ENCODE measurements around the gene HS3ST2.

Gene HS3ST2

GRCh38 chr16:22813948-22814710 is at the start of gene HS3ST2:
TSS of gene HS3ST2 (plus strand) at chr16:22814162. CDS start at chr16:22814611, 449 bp downstream.
- H3K4me1 ChIP-seq (ENCODE audit: control insufficient read depth, low read length): no peaks in the 10 kb centered on the region
- H3K9me2 ChIP-seq (replicated peaks; ENCODE audit: control insufficient read depth, low read length): no peaks in the 10 kb centered on the region
- no peak within 1 kb of the TSS for H3K4me2 ChIP-seq (ENCODE audit: low read length)
- H3F3A ChIP-seq (ENCODE audit: control insufficient read depth, insufficient read depth): no peaks in the 10 kb centered on the region
- no peaks in the 10 kb centered on the region for H4K20me1 ChIP-seq (ENCODE audit: control insufficient read depth, insufficient read depth, low read depth, low read length)
- no peak within 1 kb of the TSS for H3K4me3 ChIP-seq (ENCODE audit: low read length)
- H3K9me3 ChIP-seq (ENCODE audit: control insufficient read depth, insufficient read depth, low read length): no peaks in the 10 kb centered on the region
- no peaks in the 10 kb centered on the region for H3K36me3 ChIP-seq (ENCODE audit: control insufficient read depth, low read length)
- TF ChIP-seq EZH2phosphoT487 (IDR thresholded peaks at IDR 0.05; ENCODE audit: borderline replicate concordance, low read length): no peak
- no peak for TF ChIP-seq CTCF (IDR thresholded peaks at IDR 0.05; ENCODE audit: low read depth, low read length, poor library complexity, severe bottlenecking)
- H3K27me3 ChIP-seq (ENCODE audit: control insufficient read depth, low read length): no peaks in the 10 kb centered on the region
- H3K27ac ChIP-seq (ENCODE audit: low read depth, low read length): no peak within 1 kb of the TSS
- H3K79me2 ChIP-seq (ENCODE audit: control insufficient read depth, low read length): no peaks in the 10 kb centered on the region

GRCh38 chr16:22764662-22765327 is 49.2 kb upstream of the HS3ST2 start:
- no peaks in the 10 kb centered on the region for H3K9me2 ChIP-seq (replicated peaks; ENCODE audit: control insufficient read depth, low read length)

GRCh38 chr16:22765479-22765878 is 48.5 kb upstream of the HS3ST2 start:
- Histone ChIP-seq H3K79me2 (ENCODE audit: control insufficient read depth, low read length) (no peaks in the 10 kb centered on the region), H3F3A (ENCODE audit: control insufficient read depth, insufficient read depth) (no peaks in the 10 kb centered on the region), H3K4me1 (ENCODE audit: control insufficient read depth, low read length) (no peaks in the 10 kb centered on the region), H3K27ac (ENCODE audit: low read depth, low read length) (no peak overlapping the region), H3K4me3 (ENCODE audit: low read length) (no peak overlapping the region), H3K9me3 (ENCODE audit: control insufficient read depth, insufficient read depth, low read length) (no peaks in the 10 kb centered on the region), H3K9me2 (replicated peaks; ENCODE audit: control insufficient read depth, low read length) (no peaks in the 10 kb centered on the region), H4K20me1 (ENCODE audit: control insufficient read depth, insufficient read depth, low read depth, low read length) (no peaks in the 10 kb centered on the region), H3K4me2 (ENCODE audit: low read length) (no peak overlapping the region), H3K36me3 (ENCODE audit: control insufficient read depth, low read length) (no peaks in the 10 kb centered on the region), H3K27me3 (ENCODE audit: control insufficient read depth, low read length) (no peaks in the 10 kb centered on the region)
- TF ChIP-seq EZH2phosphoT487 (IDR thresholded peaks at IDR 0.05; ENCODE audit: borderline replicate concordance, low read length) (no peak), CTCF (IDR thresholded peaks at IDR 0.05; ENCODE audit: low read depth, low read length, poor library complexity, severe bottlenecking) (no peak)

More at GRCh38 chr16:22764662-22765327, 49.2 kb upstream of the HS3ST2 start:
- no peak for TF ChIP-seq EZH2phosphoT487 (IDR thresholded peaks at IDR 0.05; ENCODE audit: borderline replicate concordance, low read length)
- TF ChIP-seq CTCF (IDR thresholded peaks at IDR 0.05; ENCODE audit: low read depth, low read length, poor library complexity, severe bottlenecking): no peak
- Histone ChIP-seq H3K27me3 (ENCODE audit: control insufficient read depth, low read length) (no peaks in the 10 kb centered on the region), H3K9me3 (ENCODE audit: control insufficient read depth, insufficient read depth, low read length) (no peaks in the 10 kb centered on the region), H3K36me3 (ENCODE audit: control insufficient read depth, low read length) (no peaks in the 10 kb centered on the region), H3K27ac (ENCODE audit: low read depth, low read length) (no peak overlapping the region), H3K79me2 (ENCODE audit: control insufficient read depth, low read length) (no peaks in the 10 kb centered on the region), H3K4me3 (ENCODE audit: low read length) (no peak overlapping the region), H4K20me1 (ENCODE audit: control insufficient read depth, insufficient read depth, low read depth, low read length) (no peaks in the 10 kb centered on the region), H3K4me2 (ENCODE audit: low read length) (no peak overlapping the region), H3K4me1 (ENCODE audit: control insufficient read depth, low read length) (no peaks in the 10 kb centered on the region), H3F3A (ENCODE audit: control insufficient read depth, insufficient read depth) (no peaks in the 10 kb centered on the region)
